H1 (cell line): ENCODE data around the gene PRDM1. TPM values are rescaled to one million over a fixed set of nuclear protein-coding genes. Genes with fewer than 3 reads are reported as not detected.

ENCODE experiments used
- CTCF ChIA-PET: fragments of 300-600 bp; sonication (Branson Sonifier 250); formaldehyde crosslinking; loops from one replicate; lab custom pipeline; 2021; ENCODE audit not compliant: partially characterized antibody; lab: Charles Lee
- POLR2A ChIA-PET: fragments of 300-600 bp; sonication (Branson Sonifier 250); formaldehyde crosslinking; loops from one replicate; lab custom pipeline; 2021; ENCODE audit warnings: inconsistent platforms; ENCODE audit not compliant: partially characterized antibody; lab: Charles Lee
- DNase-seq, 2 experiments: peaks; one replicate each; pipeline versions ENCODE4 v3.0.0 to v3.0.0-alpha.2; 2010 to 2022; ENCODE audit warnings: low spot score in 2 of 2, low read depth in 1 of 2, mixed read lengths in 1 of 2
- FAIRE-seq: peaks from 2 replicates; lab custom pipeline; 2011; peaks lifted over from hg19 to GRCh38; lab: Jason Lieb, UNC
- H2AFZ ChIP-seq: 2 replicates; pipeline ENCODE4 v1.8.1; 2012; ENCODE audit warnings: low read length, inconsistent platforms
- H2AK5ac ChIP-seq: 2 replicates; pipeline ENCODE4 v1.6.1; 2013; ENCODE audit warnings: low read depth, low read length
- H2BK120ac ChIP-seq: replicated peaks from 2 replicates; pipeline ENCODE3; 2013; ENCODE audit warnings: low read depth, low read length, inconsistent platforms
- H2BK12ac ChIP-seq: 2 replicates; pipeline ENCODE4 v1.6.1; 2013; ENCODE audit warnings: low read depth, low read length
- H2BK15ac ChIP-seq: 2 replicates; pipeline ENCODE4 v1.6.1; 2013; ENCODE audit warnings: low read length
- H2BK20ac ChIP-seq: 2 replicates; pipeline ENCODE4 v1.6.1; 2013; ENCODE audit warnings: low read length
- H2BK5ac ChIP-seq: 2 replicates; pipeline ENCODE4 v1.6.1; 2013; ENCODE audit warnings: low read depth, low read length
- H3K14ac ChIP-seq: 2 replicates; pipeline ENCODE4 v1.6.1; 2013; ENCODE audit warnings: inconsistent platforms; ENCODE audit not compliant: insufficient read length
- H3K18ac ChIP-seq: 2 replicates; pipeline ENCODE4 v1.6.1; 2013; ENCODE audit warnings: low read length; ENCODE audit errors: extremely low read depth
- H3K23ac ChIP-seq: 2 replicates; pipeline ENCODE4 v1.6.1; 2013; ENCODE audit warnings: inconsistent platforms; ENCODE audit not compliant: insufficient read length
- H3K23me2 ChIP-seq: 2 replicates; pipeline ENCODE4 v1.6.1; 2013; ENCODE audit warnings: low read depth, low read length
- H3K27ac ChIP-seq: 2 replicates; pipeline ENCODE4 v1.6.1; 2011; ENCODE audit warnings: low read depth, low read length, inconsistent platforms
- H3K27me3 ChIP-seq, 4 experiments: replicated peaks in 1 of 4; 1 replicate in 1 of 4; 2 replicates in 3 of 4; pipeline versions ENCODE4 v1.6.1 to v1.8.1; 2011 to 2013; ENCODE audit warnings: low read length in 3 of 4, mild to moderate bottlenecking in 3 of 4, inconsistent platforms in 2 of 4, mixed read lengths in 2 of 4, moderate library complexity in 1 of 4; ENCODE audit not compliant: control insufficient read depth in 3 of 4, insufficient read depth in 3 of 4; ENCODE audit errors: extremely low read depth in 1 of 4
- H3K36me3 ChIP-seq, 4 experiments: 2 replicates each; pipeline versions ENCODE4 v1.6.1 to v1.8.1; 2011 to 2013; ENCODE audit warnings: mild to moderate bottlenecking in 4 of 4, low read length in 3 of 4, moderate library complexity in 2 of 4, control low read depth in 1 of 4, inconsistent platforms in 1 of 4; ENCODE audit not compliant: insufficient read depth in 4 of 4, control insufficient read depth in 2 of 4
- H3K4ac ChIP-seq: replicated peaks from 2 replicates; pipeline ENCODE3; 2013; ENCODE audit warnings: low read length, low read depth, mixed read lengths, inconsistent platforms; ENCODE audit not compliant: insufficient read length
- H3K4me1 ChIP-seq, 4 experiments: replicated peaks in 1 of 4; 1 replicate in 1 of 4; 2 replicates in 3 of 4; pipeline versions ENCODE4 v1.6.1 to v1.8.1; 2011 to 2013; ENCODE audit warnings: low read length in 3 of 4, inconsistent platforms in 2 of 4, mixed read lengths in 1 of 4; ENCODE audit not compliant: insufficient read depth in 4 of 4, control insufficient read depth in 3 of 4
- H3K4me2 ChIP-seq, 2 experiments: 2 replicates each; pipeline versions ENCODE4 v1.6.1 to v1.8.1; 2011 to 2013; ENCODE audit warnings: low read depth in 2 of 2, low read length in 2 of 2, control low read depth in 1 of 2, inconsistent platforms in 1 of 2, mild to moderate bottlenecking in 1 of 2; ENCODE audit not compliant: insufficient read depth in 1 of 2
- H3K4me3 ChIP-seq, 4 experiments: fragments of 200-600, 300-600 bp in 1 of 4; sonication (generic), shearing (Covaris generic), sonication (Bioruptor Twin) in 1 of 4; 2 replicates each; pipeline versions ENCODE4 v1.5.1 to v1.8.1; 2011 to 2016; ENCODE audit warnings: low read length in 4 of 4, low read depth in 3 of 4, control low read depth in 2 of 4, inconsistent platforms in 2 of 4, mild to moderate bottlenecking in 2 of 4, mixed read lengths in 1 of 4, moderate library complexity in 1 of 4; ENCODE audit not compliant: insufficient read depth in 2 of 4; ENCODE audit errors: extremely low read depth in 1 of 4
- H3K56ac ChIP-seq: replicated peaks from 2 replicates; pipeline ENCODE3; 2013; ENCODE audit warnings: low read depth, mild to moderate bottlenecking, mixed read lengths, low read length, inconsistent platforms; ENCODE audit not compliant: insufficient read length
- H3K79me1 ChIP-seq: 2 replicates; pipeline ENCODE4 v1.6.1; 2013; ENCODE audit warnings: low read depth, low read length, control low read depth
- H3K79me2 ChIP-seq, 2 experiments: 2 replicates each; pipeline versions ENCODE4 v1.6.1 to v1.8.1; 2012 to 2013; ENCODE audit warnings: low read length in 2 of 2, mild to moderate bottlenecking in 2 of 2, inconsistent platforms in 1 of 2; ENCODE audit not compliant: insufficient read depth in 2 of 2, control insufficient read depth in 1 of 2
- H3K9ac ChIP-seq, 4 experiments: replicated peaks in 1 of 4; 1 replicate in 1 of 4; 2 replicates in 3 of 4; pipeline versions ENCODE4 v1.6.1 to v1.8.1; 2011 to 2013; ENCODE audit warnings: low read depth in 3 of 4, low read length in 3 of 4, control low read depth in 2 of 4, mild to moderate bottlenecking in 2 of 4, moderate library complexity in 2 of 4, inconsistent platforms in 1 of 4; ENCODE audit errors: extremely low read depth in 1 of 4
- H3K9me3 ChIP-seq, 2 experiments: 2 replicates each; pipeline versions ENCODE4 v1.6.1 to v1.8.1; 2012 to 2013; ENCODE audit warnings: mild to moderate bottlenecking in 2 of 2, moderate library complexity in 2 of 2, control low read depth in 1 of 2, inconsistent platforms in 1 of 2, low read depth in 1 of 2, low read length in 1 of 2, mixed read lengths in 1 of 2; ENCODE audit not compliant: insufficient read depth in 2 of 2
- H4K20me1 ChIP-seq, 2 experiments: replicated peaks in 1 of 2; 2 replicates each; pipeline versions ENCODE3 to v1.8.1; 2011 to 2013; ENCODE audit warnings: inconsistent platforms in 2 of 2, low read length in 2 of 2, mild to moderate bottlenecking in 1 of 2; ENCODE audit not compliant: insufficient read depth in 2 of 2, control insufficient read depth in 1 of 2
- H4K5ac ChIP-seq: 2 replicates; pipeline ENCODE4 v1.6.1; 2013; ENCODE audit warnings: low read length, low read depth, mixed read lengths, inconsistent platforms; ENCODE audit not compliant: insufficient read length
- H4K8ac ChIP-seq: 2 replicates; pipeline ENCODE4 v1.8.0; 2013; ENCODE audit warnings: mild to moderate bottlenecking, moderate library complexity, low read length, inconsistent platforms; ENCODE audit not compliant: insufficient read depth; ENCODE audit errors: extremely low read depth
- H4K91ac ChIP-seq: replicated peaks from 2 replicates; pipeline ENCODE3; 2013; ENCODE audit warnings: low read length, mixed read lengths, inconsistent platforms; ENCODE audit not compliant: insufficient read length
- ATF2 ChIP-seq: IDR thresholded peaks from 2 replicates; pipeline ENCODE4 v1.6.1; 2012; ENCODE audit warnings: low read length, inconsistent platforms
- CHD2 ChIP-seq: IDR thresholded peaks from 2 replicates; pipeline ENCODE4 v1.6.1; 2012; ENCODE audit warnings: low read length, improper control_type of control experiment
- HDAC6 ChIP-seq: IDR thresholded peaks from one replicate; pipeline ENCODE4 v1.7.1; 2012; ENCODE audit warnings: low read depth, mild to moderate bottlenecking, inconsistent platforms, low read length, moderate library complexity
- KDM4A ChIP-seq: IDR thresholded peaks from one replicate; pipeline ENCODE4 v1.7.1; 2012; ENCODE audit warnings: low read depth, mild to moderate bottlenecking, moderate library complexity, low read length, inconsistent platforms; ENCODE audit not compliant: severe bottlenecking
- KDM5A ChIP-seq: fragments of 200-600 bp; IDR thresholded peaks from 2 replicates; pipeline ENCODE4 v1.7.1; 2012; ENCODE audit warnings: mild to moderate bottlenecking, low read length, inconsistent platforms, mixed read lengths
- NANOG ChIP-seq: IDR thresholded peaks from 2 replicates; pipeline ENCODE4 v1.6.1; 2011; ENCODE audit warnings: low read length, low read depth, mild to moderate bottlenecking, inconsistent platforms; ENCODE audit not compliant: insufficient read depth, poor library complexity, severe bottlenecking
- PHF8 ChIP-seq: fragments of 200-600 bp; sonication (generic); conservative IDR thresholded peaks from 2 replicates; pipeline ENCODE4 v1.7.1; 2012; ENCODE audit warnings: low read depth, mild to moderate bottlenecking, inconsistent platforms, low read length, moderate library complexity
- RFX5 ChIP-seq: IDR thresholded peaks from 2 replicates; pipeline ENCODE4 v1.6.1; 2011; ENCODE audit warnings: low read depth, low read length, improper control_type of control experiment, borderline replicate concordance
- SIRT6 ChIP-seq: IDR thresholded peaks from one replicate; pipeline ENCODE4 v1.7.1; 2012; ENCODE audit warnings: low read length, inconsistent platforms
- SP2 ChIP-seq: IDR thresholded peaks from 2 replicates; pipeline ENCODE4 v1.6.1; 2012; ENCODE audit warnings: mild to moderate bottlenecking, low read length, inconsistent platforms
- ZNF274 ChIP-seq: IDR thresholded peaks from 2 replicates; pipeline ENCODE4 v1.7.0; 2012; ENCODE audit warnings: low read length, borderline replicate concordance; ENCODE audit errors: extremely low read depth
- WGBS, 2 experiments: shearing (Covaris generic) in 1 of 2; methylation state at CpG; one replicate each; pipeline versions ENCODE4 v1.1.6 to v1.1.7; 2013 to 2015; ENCODE audit warnings: low lambda C conversion rate in 2 of 2, mixed read lengths in 2 of 2, inconsistent platforms in 1 of 2, low coverage in 1 of 2, missing lambda C conversion rate in 1 of 2; ENCODE audit not compliant: insufficient replicate concordance in 2 of 2, insufficient coverage in 1 of 2, insufficient read length in 1 of 2; ENCODE audit errors: extremely low coverage in 1 of 2, missing lambda C conversion rate in 1 of 2; 5-methylcytosine and 5-hydroxymethylcytosine counted together
- polyA plus RNA-seq, 7 experiments: library from polyadenylated mRNA; depleted of rRNA in 3 of 7; stranded (reverse) in 5 of 7; unstranded in 2 of 7; fragments of >200 nt in 5 of 7; fragments of 200-250 nt in 2 of 7; gene quantifications; 1 replicate in 5 of 7; 2 replicates in 1 of 7; 4 replicates in 1 of 7; pipeline versions ENCODE4 v1.2.1 to v1.2.3, GENCODE V29; 2011 to 2013; ENCODE audit warnings: missing spikeins in 2 of 7, mixed read lengths in 2 of 7
- total RNA-seq: library from RNA; stranded (reverse); fragmentation: NEBNext Ultra II Directional; extraction: Animal tissue kit (Norgen Biotek cat#: 25700); gene quantifications from 2 replicates; pipeline ENCODE4 v1.2.1, GENCODE V29; 2021
- TF ChIP-seq, protein P1 (sequence below): IDR thresholded peaks from 2 replicates; pipeline ENCODE4 v1.6.1; 2012; ENCODE audit warnings: inconsistent platforms

Gene PRDM1
- total and polyA plus RNA-seq, 2 of the 8 experiments (the other 6 are each of a cell fraction or from before 2014, with no cell fraction given), result 0.21 to 0.74 TPM

- no peak overlapping the region for H2BK15ac ChIP-seq
- no peak overlapping the region for H2AK5ac ChIP-seq
- no peak overlapping the region for H3K18ac ChIP-seq
- FAIRE-seq (no peak), DNase-seq (no peak)
- H3K9ac ChIP-seq, result no peak overlapping the region
- no peak overlapping the region for H3K4me2 ChIP-seq
- H3K79me1 ChIP-seq, result no peaks in the 10 kb centered on the region
- no peak overlapping the region for H3K4me3 ChIP-seq
- no peak overlapping the region for H3K56ac ChIP-seq
- no peaks in the 10 kb centered on the region for H3K23me2 ChIP-seq
- TF ChIP-seq CHD2 (no peak), RFX5 (no peak), KDM5A (no peak), SP2 (no peak), NANOG (no peak), KDM4A (no peak), PHF8 (no peak), SIRT6 (no peak), ZNF274 (no peak), ATF2 (no peak), HDAC6 (no peak)
- TF ChIP-seq, protein P1, sequence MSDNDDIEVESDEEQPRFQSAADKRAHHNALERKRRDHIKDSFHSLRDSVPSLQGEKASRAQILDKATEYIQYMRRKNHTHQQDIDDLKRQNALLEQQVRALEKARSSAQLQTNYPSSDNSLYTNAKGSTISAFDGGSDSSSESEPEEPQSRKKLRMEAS, result no peak
- no peak overlapping the region for H4K5ac ChIP-seq
- H3K27ac ChIP-seq, result no peak overlapping the region
- H3K23ac ChIP-seq, result no peak overlapping the region
- 100% methylated on average over 8 of the region's 8 CpGs; no CpG with 5 or more reads in 1 of the 2 experiments for whole genome bisulfite sequencing, 2 experiments
- H3K9me3 ChIP-seq, result no peaks in the 10 kb centered on the region
- no peak overlapping the region for H4K91ac ChIP-seq
- ChIA-PET CTCF (interaction anchor here (0.6 to 5.3 kb wide), 11 partner anchors 9 to 112 kb away, joined by 3 to 38 read pairs (median 4); no protein-coding TSS in a partner anchor), POLR2A (interaction anchor here (0.7 to 1.3 kb wide), 3 partner anchors 9 to 283 kb away, joined by 3 to 4 read pairs (median 3); partner anchors contain the start of gene ATG5)
- no peak overlapping the region for H3K4ac ChIP-seq
- no peak overlapping the region for H3K14ac ChIP-seq
- no peak overlapping the region for H2BK20ac ChIP-seq
- H3K27me3 ChIP-seq, result no peaks in the 10 kb centered on the region; a peak in 1 of 7 replicates
- no peaks in the 10 kb centered on the region for H3K36me3 ChIP-seq
- no peak overlapping the region; the same call in 1 of the 2 replicates for H4K8ac ChIP-seq
- peaks cover 0 to 5% (median under 1%) of the 10 kb centered on the region in 4 experiments; a peak in 1 of 7 replicates for H3K4me1 ChIP-seq
- no peak overlapping the region; the same call in 1 of the 2 replicates for H2BK12ac ChIP-seq
- no peaks in the 10 kb centered on the region for H3K79me2 ChIP-seq
- no peak overlapping the region for H2BK5ac ChIP-seq
- H2BK120ac ChIP-seq, result no peak overlapping the region
- no peaks in the 10 kb centered on the region for H4K20me1 ChIP-seq
- H2AFZ ChIP-seq, result no peak overlapping the region
Measured at GRCh38 chr6:106154326-106154725, 68.2 kb downstream of the PRDM1 start.
